H9 (cell line): ENCODE measurements around the gene SFXN1. TPM values are rescaled to one million over a fixed set of nuclear protein-coding genes. Genes with fewer than 3 reads are reported as not detected.
A peak's percentile ranks its signal among the peaks of the same experiment; 100 is the strongest.

ENCODE experiments used
- DNase-seq: peaks from one replicate; pipeline ENCODE4 v3.0.0-alpha.2; 2017
- H2AFZ ChIP-seq: one replicate; pipeline ENCODE4 v1.6.1; 2013; ENCODE audit warnings: mild to moderate bottlenecking, low read length, control low read depth, moderate library complexity
- H2AK5ac ChIP-seq: 2 replicates; pipeline ENCODE4 v1.6.1; 2013; ENCODE audit warnings: low read length, control low read depth, mixed read lengths; ENCODE audit not compliant: insufficient read length
- H2BK120ac ChIP-seq: one replicate; pipeline ENCODE4 v1.6.1; 2013; ENCODE audit warnings: low read depth, mild to moderate bottlenecking, low read length, control low read depth, inconsistent platforms; ENCODE audit not compliant: poor library complexity, severe bottlenecking
- H2BK12ac ChIP-seq: 2 replicates; pipeline ENCODE4 v1.6.1; 2013; ENCODE audit warnings: low read length, control low read depth, mixed read lengths, low read depth; ENCODE audit not compliant: insufficient read length
- H2BK15ac ChIP-seq: 2 replicates; pipeline ENCODE4 v1.6.1; 2013; ENCODE audit warnings: low read depth, low read length, control low read depth
- H2BK20ac ChIP-seq: one replicate; pipeline ENCODE4 v1.6.1; 2013; ENCODE audit warnings: low read depth, mild to moderate bottlenecking, low read length, control low read depth, inconsistent platforms; ENCODE audit not compliant: poor library complexity, severe bottlenecking
- H2BK5ac ChIP-seq: 2 replicates; pipeline ENCODE4 v1.6.1; 2013; ENCODE audit warnings: low read length, control low read depth, mixed read lengths; ENCODE audit not compliant: insufficient read length
- H3K14ac ChIP-seq: 2 replicates; pipeline ENCODE4 v1.6.1; 2013; ENCODE audit warnings: low read length, control low read depth; ENCODE audit not compliant: insufficient read depth
- H3K18ac ChIP-seq: 2 replicates; pipeline ENCODE4 v1.6.1; 2013; ENCODE audit warnings: low read depth, mild to moderate bottlenecking, mixed read lengths, low read length, control low read depth; ENCODE audit not compliant: insufficient read length
- H3K23ac ChIP-seq: 2 replicates; pipeline ENCODE4 v1.6.1; 2013; ENCODE audit warnings: low read length, control low read depth, mixed read lengths, low read depth; ENCODE audit not compliant: insufficient read length
- H3K23me2 ChIP-seq: 2 replicates; pipeline ENCODE4 v1.6.1; 2013; ENCODE audit warnings: low read depth, mild to moderate bottlenecking, mixed read lengths, low read length, control low read depth; ENCODE audit not compliant: insufficient read length, poor library complexity, severe bottlenecking
- H3K27ac ChIP-seq: 2 replicates; pipeline ENCODE4 v1.5.1; 2013; ENCODE audit warnings: low read length, control low read depth, mixed read lengths, low read depth; ENCODE audit not compliant: insufficient read length
- H3K27me3 ChIP-seq: 2 replicates; pipeline ENCODE4 v1.6.1; 2013; ENCODE audit warnings: low read length, control low read depth, inconsistent platforms; ENCODE audit not compliant: insufficient read depth
- H3K4ac ChIP-seq: 2 replicates; pipeline ENCODE4 v1.6.1; 2013; ENCODE audit warnings: low read depth, mild to moderate bottlenecking, control low read depth, inconsistent platforms, low read length, moderate library complexity
- H3K4me1 ChIP-seq: 2 replicates; pipeline ENCODE4 v1.6.1; 2013; ENCODE audit warnings: low read length, control low read depth, inconsistent platforms; ENCODE audit not compliant: insufficient read depth
- H3K4me2 ChIP-seq: 2 replicates; pipeline ENCODE4 v1.6.1; 2013; ENCODE audit warnings: low read length, control low read depth, mixed read lengths; ENCODE audit not compliant: insufficient read length, insufficient read depth
- H3K56ac ChIP-seq: 2 replicates; pipeline ENCODE4 v1.6.1; 2013; ENCODE audit warnings: low read depth, mild to moderate bottlenecking, mixed read lengths, low read length, control low read depth; ENCODE audit not compliant: insufficient read length
- H3K79me1 ChIP-seq: 2 replicates; pipeline ENCODE4 v1.6.1; 2013; ENCODE audit warnings: low read depth, mild to moderate bottlenecking, moderate library complexity, low read length, control low read depth, inconsistent platforms; ENCODE audit not compliant: insufficient read depth, poor library complexity, severe bottlenecking
- H3K79me2 ChIP-seq: 2 replicates; pipeline ENCODE4 v1.6.1; 2013; ENCODE audit warnings: low read length, control low read depth, inconsistent platforms; ENCODE audit not compliant: insufficient read depth
- H3K9ac ChIP-seq: 2 replicates; pipeline ENCODE4 v1.6.1; 2013; ENCODE audit warnings: low read length, control low read depth, mixed read lengths; ENCODE audit not compliant: insufficient read length; ENCODE audit errors: extremely low read depth
- H3K9me3 ChIP-seq: one replicate; pipeline ENCODE4 v1.6.1; 2013; ENCODE audit warnings: low read depth, low read length, inconsistent platforms; ENCODE audit not compliant: control insufficient read depth
- H3T11ph ChIP-seq: one replicate; pipeline ENCODE4 v1.6.1; 2013; ENCODE audit warnings: mild to moderate bottlenecking, low read length, control low read depth, inconsistent platforms
- H4K20me1 ChIP-seq: one replicate; pipeline ENCODE4 v1.6.1; 2013; ENCODE audit not compliant: control insufficient read depth, insufficient read length, insufficient read depth
- H4K5ac ChIP-seq: 2 replicates; pipeline ENCODE4 v1.6.1; 2013; ENCODE audit warnings: low read depth, mild to moderate bottlenecking, mixed read lengths, low read length, control low read depth; ENCODE audit not compliant: insufficient read length
- H4K8ac ChIP-seq: replicated peaks from 2 replicates; pipeline ENCODE4 v1.6.1; 2013; ENCODE audit warnings: low read length, control low read depth, mixed read lengths, low read depth; ENCODE audit not compliant: insufficient read length
- H4K91ac ChIP-seq: 2 replicates; pipeline ENCODE4 v1.6.1; 2013; ENCODE audit warnings: low read depth, mild to moderate bottlenecking, moderate library complexity, mixed read lengths, low read length, control low read depth; ENCODE audit not compliant: insufficient read length
- H3K27ac Mint-ChIP-seq, 3 experiments: 2 replicates in 2 of 3; 3 replicates in 1 of 3; pipeline ENCODE4 v1.8.0; 2020 to 2021; ENCODE audit warnings: mixed read lengths in 3 of 3, mild to moderate bottlenecking in 1 of 3, moderate library complexity in 1 of 3
- H3K27me3 Mint-ChIP-seq: 2 replicates; pipeline ENCODE4 v1.8.0; 2021; ENCODE audit warnings: low read depth, mild to moderate bottlenecking, moderate library complexity, mixed read lengths
- H3K36me3 Mint-ChIP-seq, 3 experiments: 2 replicates in 2 of 3; 3 replicates in 1 of 3; pipeline ENCODE4 v1.8.0; 2020 to 2021; ENCODE audit warnings: low read depth in 3 of 3, mixed read lengths in 3 of 3; ENCODE audit not compliant: insufficient read depth in 1 of 3
- H3K4me1 Mint-ChIP-seq, 2 experiments: 2 replicates each; pipeline ENCODE4 v1.8.0; 2020; ENCODE audit warnings: mixed read lengths in 2 of 2
- H3K4me3 Mint-ChIP-seq, 2 experiments: 2 replicates in 1 of 2; 3 replicates in 1 of 2; pipeline ENCODE4 v1.8.0; 2020 to 2021; ENCODE audit warnings: mild to moderate bottlenecking in 2 of 2, mixed read lengths in 2 of 2, moderate library complexity in 1 of 2
- H3K9me3 Mint-ChIP-seq, 2 experiments: 2 replicates in 1 of 2; 3 replicates in 1 of 2; pipeline ENCODE4 v1.8.0; 2020; ENCODE audit warnings: mild to moderate bottlenecking in 2 of 2, mixed read lengths in 2 of 2, moderate library complexity in 1 of 2
- WGBS: extraction: QIAGEN DNeasy Blood & Tissue Kit; methylation state at CpG from one replicate; pipeline ENCODE4 v1.1.7; 2013; ENCODE audit warnings: missing lambda C conversion rate, low lambda C conversion rate, mixed read lengths; ENCODE audit not compliant: insufficient read length; ENCODE audit errors: extremely low coverage; 5-methylcytosine and 5-hydroxymethylcytosine counted together
- total RNA-seq: library from RNA; stranded (reverse); gene quantifications from 2 replicates; pipeline ENCODE4 v1.2.1, GENCODE V29; 2021
- TF ChIP-seq, protein P1 (sequence below): fragments of 200-600 bp; sonication (generic); conservative IDR thresholded peaks from 3 replicates; pipeline ENCODE4 v1.8.0; 2021; ENCODE audit warnings: antibody characterized with exemption, mild to moderate bottlenecking

SFXN1 gene
- total RNA-seq, 1 experiment from 2014 or later: 99.2 TPM

DNA sequence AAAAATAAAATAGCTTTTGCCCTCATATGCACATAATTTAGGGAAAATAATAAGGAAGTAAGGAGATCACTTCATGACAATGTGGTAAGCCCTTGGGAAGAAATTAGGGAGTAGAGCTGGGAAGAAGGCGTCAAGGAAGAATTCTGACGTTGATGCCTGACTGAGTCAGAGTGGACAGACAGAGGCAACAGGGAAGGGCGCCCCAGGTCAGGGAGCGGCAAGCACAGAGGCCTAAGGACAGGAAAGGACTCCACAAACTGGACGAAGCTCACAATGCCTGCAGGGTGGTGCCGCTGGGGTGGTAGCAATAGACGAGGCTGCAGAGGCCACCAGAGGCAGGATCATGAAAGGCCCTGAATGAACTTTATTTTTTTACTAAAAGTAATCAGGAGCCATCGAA is 42.0 kb upstream of the SFXN1 start:
- no peak overlapping the region for H3K4ac ChIP-seq
- H3K79me2 ChIP-seq: no peaks in the 10 kb centered on the region; the same call in 1 of the 2 replicates
- H4K8ac ChIP-seq: no peak overlapping the region
- H3K79me1 ChIP-seq: no peaks in the 10 kb centered on the region
- H3T11ph ChIP-seq: no peak overlapping the region
- H2BK120ac ChIP-seq: no peak overlapping the region
- no peak overlapping the region for H3K9ac ChIP-seq
- Mint-ChIP-seq H3K4me3 (no peak overlapping the region), H3K27me3 (peaks cover 8% of the 10 kb centered on the region), H3K36me3 (no peaks in the 10 kb centered on the region), H3K9me3 (no peaks in the 10 kb centered on the region), H3K27ac (peak overlapping the region in 2 of 3 experiments; percentile 20 to 78; a peak in 4 of 7 replicates), H3K4me1 (peaks cover 41 to 42% of the 10 kb centered on the region in 2 experiments)
- H2BK20ac ChIP-seq: no peak overlapping the region
- H3K56ac ChIP-seq: no peak overlapping the region
- no peaks in the 10 kb centered on the region for H3K9me3 ChIP-seq
- no peak overlapping the region for H3K27ac ChIP-seq
- H2BK5ac ChIP-seq: no peak overlapping the region
- peak; percentile 67 for DNase-seq
- no peak overlapping the region; the same call in 1 of the 2 replicates for H3K14ac ChIP-seq
- H4K20me1 ChIP-seq: no peaks in the 10 kb centered on the region
- H3K27me3 ChIP-seq: no peaks in the 10 kb centered on the region
- H2BK15ac ChIP-seq: no peak overlapping the region
- H3K4me1 ChIP-seq: peaks cover 8% of the 10 kb centered on the region; the same call in 1 of the 2 replicates
- no peak overlapping the region for H3K18ac ChIP-seq
- H3K4me2 ChIP-seq: no peak overlapping the region
- no peak overlapping the region for H2AFZ ChIP-seq
- H2AK5ac ChIP-seq: no peak overlapping the region
- H4K91ac ChIP-seq: no peak overlapping the region
- no peak overlapping the region for H3K23ac ChIP-seq
- TF ChIP-seq, protein P1, sequence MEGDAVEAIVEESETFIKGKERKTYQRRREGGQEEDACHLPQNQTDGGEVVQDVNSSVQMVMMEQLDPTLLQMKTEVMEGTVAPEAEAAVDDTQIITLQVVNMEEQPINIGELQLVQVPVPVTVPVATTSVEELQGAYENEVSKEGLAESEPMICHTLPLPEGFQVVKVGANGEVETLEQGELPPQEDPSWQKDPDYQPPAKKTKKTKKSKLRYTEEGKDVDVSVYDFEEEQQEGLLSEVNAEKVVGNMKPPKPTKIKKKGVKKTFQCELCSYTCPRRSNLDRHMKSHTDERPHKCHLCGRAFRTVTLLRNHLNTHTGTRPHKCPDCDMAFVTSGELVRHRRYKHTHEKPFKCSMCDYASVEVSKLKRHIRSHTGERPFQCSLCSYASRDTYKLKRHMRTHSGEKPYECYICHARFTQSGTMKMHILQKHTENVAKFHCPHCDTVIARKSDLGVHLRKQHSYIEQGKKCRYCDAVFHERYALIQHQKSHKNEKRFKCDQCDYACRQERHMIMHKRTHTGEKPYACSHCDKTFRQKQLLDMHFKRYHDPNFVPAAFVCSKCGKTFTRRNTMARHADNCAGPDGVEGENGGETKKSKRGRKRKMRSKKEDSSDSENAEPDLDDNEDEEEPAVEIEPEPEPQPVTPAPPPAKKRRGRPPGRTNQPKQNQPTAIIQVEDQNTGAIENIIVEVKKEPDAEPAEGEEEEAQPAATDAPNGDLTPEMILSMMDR: no peak
- no CpG with 5 or more reads among the region's 8 CpGs for WGBS
- H3K23me2 ChIP-seq: no peaks in the 10 kb centered on the region
- no peak overlapping the region for H2BK12ac ChIP-seq
- H4K5ac ChIP-seq: no peak overlapping the region
